Activated CD8-positive, alpha-beta memory T cell treated with anti-CD3 and anti-CD28 coated beads, Interleukin-2, amount 50 U/mL, for 24 hours (primary cell): ENCODE measurements around the gene AKAP8.
"Not testable (repeated sequence)": the region's sequence is repeated elsewhere in the genome, so short reads cannot be mapped to it uniquely, and the experiment has no call there.

Experiments used
- DNase-seq: peaks from one replicate; pipeline ENCODE4 v3.0.0-alpha.2; 2020; ENCODE audit errors: extremely low read depth

AKAP8 gene

GRCh38 chr19:15404097-15404779 lies 24.7 kb upstream of the AKAP8 start:
- no peak for DNase-seq

DNA sequence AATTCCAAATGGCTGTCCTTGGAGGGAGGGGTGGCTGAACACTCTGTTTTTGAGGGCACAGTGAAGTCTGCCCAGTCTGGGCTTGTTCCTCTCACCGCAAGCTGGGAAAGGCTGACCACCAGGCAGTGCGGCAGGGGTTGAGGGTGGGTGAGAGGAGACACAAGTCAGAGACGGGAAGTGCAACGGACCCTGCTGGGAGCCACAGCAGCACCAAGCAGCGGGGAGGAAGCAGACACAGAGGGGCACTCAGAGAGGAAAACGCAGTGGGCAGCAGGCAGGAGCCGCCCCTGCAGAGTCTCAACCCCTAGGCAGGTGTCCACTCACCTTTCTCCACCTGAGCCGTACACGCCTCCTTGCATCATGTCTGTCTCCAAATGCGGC lies 23.6 kb upstream of the AKAP8 start:
- no peak for DNase-seq

DNA sequence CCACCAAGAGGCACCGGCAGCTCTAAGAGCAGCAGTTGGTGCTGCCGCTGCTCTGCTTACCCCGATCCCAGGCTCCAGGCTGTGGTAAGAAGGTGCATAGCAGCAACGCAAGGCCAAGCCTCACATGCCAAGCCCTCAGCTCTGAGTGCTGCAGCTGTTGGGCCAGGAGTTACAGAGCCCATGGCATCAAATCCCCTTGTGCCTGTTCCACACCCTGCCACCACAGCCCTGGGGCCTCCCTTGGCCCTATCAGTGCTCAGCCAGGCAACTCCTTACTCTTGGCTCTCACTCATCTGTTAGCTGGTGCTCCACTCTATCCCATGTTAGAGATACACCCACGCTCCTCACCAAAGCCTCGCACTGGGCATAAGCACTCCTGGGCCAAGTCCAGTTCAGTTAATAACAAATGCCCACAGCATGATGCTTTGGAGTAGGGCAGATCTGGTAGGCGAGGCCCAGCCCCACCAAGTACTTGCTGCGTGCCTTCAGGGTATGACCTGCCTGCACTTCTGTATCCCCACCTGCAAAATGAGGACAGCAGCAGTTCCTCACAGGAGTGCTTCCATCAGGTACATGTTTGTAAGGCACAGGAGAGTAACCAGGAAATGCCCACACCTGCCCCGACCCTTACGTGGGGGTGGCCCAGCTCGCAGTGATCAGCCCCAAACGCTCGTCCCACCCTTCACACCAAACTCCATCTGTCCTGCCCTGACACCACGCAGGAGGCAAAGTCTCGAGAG lies 23.0 kb upstream of the AKAP8 start:
- DNase-seq: no peak

- DNase-seq: no peak
Observed at GRCh38 chr19:15401397-15401710, 21.8 kb upstream of the AKAP8 start.

GRCh38 chr19:15400521-15401396 lies 21.2 kb upstream of the AKAP8 start:
- DNase-seq: no peak

DNA sequence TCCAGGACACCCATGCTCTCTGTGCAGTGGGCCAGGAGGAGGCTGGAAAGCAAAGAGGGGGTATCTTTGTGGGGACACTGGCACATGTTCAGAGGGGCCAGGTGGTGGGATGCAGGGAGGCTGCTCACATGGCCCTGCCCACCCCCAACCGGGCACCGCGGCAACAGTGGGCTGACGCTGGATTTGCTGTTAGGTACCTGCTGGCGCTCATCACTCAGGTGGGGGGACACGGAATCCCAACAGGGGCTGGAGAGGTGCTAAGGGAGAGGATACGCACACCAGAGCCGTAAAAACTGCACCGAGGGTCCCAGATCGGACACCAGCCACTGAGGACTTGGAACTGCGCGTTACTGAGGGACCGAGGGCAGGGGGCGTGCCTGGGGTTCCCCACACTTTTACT lies 20.0 kb upstream of the AKAP8 start:
- no peak for DNase-seq

DNA sequence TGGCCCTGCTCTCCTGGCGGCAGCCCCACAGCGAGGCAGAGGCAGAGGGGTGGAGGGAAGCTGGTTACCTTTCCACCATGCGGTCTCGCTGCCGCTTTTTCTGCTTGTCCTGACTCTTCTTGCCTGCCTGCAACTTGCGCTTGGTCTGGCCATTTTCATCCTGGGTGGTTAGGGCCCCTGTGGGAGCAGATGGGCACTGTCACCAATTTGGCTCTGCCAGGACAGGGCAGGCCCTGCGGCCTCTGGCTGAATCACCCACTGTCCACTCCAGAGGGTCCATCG lies 19.6 kb upstream of the AKAP8 start:
- DNase-seq: no peak

DNA sequence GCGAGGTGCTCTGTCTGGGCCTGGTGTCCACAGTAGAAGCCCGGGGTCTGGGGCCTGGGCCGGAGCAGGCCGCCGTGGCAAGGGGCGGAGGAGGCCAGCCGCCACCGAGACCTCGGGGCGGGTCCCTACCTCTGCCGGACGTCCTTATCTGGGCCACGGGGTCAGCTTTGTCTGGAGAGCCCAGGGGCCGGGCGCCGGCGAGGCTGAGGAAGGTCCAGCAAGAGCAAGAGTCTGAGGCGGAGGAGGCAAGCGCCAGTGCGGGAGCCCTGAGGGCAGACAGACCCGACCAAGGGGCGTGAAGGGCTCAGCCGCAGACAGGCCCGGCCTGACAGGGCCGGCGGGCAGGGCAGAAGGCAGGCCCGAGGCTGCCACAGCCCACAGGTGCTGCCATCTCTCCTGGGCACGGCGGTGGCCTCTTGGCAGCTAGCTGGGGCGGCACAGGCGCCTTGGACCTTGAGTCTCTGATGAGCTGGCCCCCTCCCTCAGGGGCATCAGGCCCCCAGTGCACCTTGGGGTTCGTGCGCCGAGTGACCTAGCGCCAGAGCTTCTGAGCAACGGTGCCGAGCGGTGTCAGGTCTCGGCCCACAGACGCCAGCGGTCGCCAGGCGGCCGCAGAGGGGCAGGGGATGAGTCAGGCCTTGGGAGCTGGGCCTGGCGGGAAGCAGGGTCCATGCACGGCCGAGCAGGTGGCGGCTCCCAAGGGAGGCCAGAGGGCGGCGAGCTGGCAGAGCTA lies 19.1 kb upstream of the AKAP8 start:
- DNase-seq: no peak

DNA sequence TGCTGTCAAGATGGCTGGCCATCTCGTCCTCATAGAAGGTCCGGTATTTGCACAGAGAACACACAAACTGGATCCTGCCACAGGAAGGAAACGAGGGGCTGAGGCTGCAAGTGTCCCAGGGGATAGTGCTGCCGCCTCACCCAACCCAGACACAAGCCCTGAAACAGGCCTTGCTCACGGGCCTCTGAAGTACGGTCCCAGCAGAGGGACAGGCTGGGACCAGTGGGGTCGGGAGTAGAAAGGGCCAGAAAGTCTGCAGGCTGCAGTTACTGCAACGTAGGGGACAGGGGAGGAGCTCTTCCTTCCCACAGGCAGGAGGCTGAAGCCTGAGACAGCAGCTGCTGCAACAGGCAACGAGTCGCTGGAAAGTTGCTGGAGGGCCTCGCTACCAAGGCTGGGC lies 18.2 kb upstream of the AKAP8 start:
- DNase-seq: no peak

- no peak for DNase-seq
Observed at GRCh38 chr19:15397236-15397635, 17.6 kb upstream of the AKAP8 start.

- no peak for DNase-seq
Observed at GRCh38 chr19:15396436-15396835, 16.8 kb upstream of the AKAP8 start.

GRCh38 chr19:15395251-15395650 lies 15.7 kb upstream of the AKAP8 start:
- DNase-seq: not testable (repeated sequence)

GRCh38 chr19:15394426-15394825 lies 14.8 kb upstream of the AKAP8 start:
- DNase-seq: no peak

- DNase-seq: no peak
Observed at GRCh38 chr19:15393963-15394362, 14.4 kb upstream of the AKAP8 start.

- no peak for DNase-seq
Observed at GRCh38 chr19:15390814-15391213, 11.2 kb upstream of the AKAP8 start.

DNA sequence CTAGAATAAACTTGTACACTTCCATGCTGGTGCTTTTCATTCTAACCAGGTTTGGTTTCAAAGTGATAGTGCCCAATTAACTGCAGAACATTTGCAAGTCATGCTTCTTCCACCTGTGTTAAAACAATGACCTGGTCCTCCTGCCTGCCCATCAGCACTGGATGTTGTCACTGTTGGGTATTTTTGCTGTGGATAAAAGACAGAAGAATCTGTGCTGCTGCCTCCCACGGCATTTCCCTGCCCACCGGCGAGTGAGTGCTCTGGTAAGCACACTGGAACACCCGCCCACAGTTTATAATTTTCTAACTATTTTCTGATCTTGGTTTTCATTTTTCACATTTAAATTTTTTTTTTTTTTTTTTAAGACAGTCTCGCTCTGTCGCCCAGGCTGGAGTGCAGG lies 2.3 kb upstream of the AKAP8 start:
- no peak for DNase-seq

DNA sequence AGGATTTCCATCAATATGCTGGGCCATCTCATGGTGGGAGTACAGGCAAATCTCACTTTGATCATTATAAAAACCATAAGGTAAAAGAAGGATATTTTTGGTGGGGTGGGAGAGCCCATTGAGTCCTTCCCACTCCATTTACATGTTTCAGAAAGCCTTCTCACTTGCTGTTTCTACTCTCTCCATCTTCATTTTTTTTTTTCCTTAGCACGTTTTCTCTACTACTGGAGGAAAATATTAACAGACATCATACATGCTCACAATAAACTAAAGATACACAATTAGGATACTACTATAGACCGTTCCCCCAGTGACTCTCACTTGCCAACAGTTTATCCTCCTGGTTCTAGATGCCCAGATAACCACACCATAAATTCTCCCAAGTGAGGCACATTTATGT lies 1.8 kb upstream of the AKAP8 start:
- DNase-seq: no peak

DNA sequence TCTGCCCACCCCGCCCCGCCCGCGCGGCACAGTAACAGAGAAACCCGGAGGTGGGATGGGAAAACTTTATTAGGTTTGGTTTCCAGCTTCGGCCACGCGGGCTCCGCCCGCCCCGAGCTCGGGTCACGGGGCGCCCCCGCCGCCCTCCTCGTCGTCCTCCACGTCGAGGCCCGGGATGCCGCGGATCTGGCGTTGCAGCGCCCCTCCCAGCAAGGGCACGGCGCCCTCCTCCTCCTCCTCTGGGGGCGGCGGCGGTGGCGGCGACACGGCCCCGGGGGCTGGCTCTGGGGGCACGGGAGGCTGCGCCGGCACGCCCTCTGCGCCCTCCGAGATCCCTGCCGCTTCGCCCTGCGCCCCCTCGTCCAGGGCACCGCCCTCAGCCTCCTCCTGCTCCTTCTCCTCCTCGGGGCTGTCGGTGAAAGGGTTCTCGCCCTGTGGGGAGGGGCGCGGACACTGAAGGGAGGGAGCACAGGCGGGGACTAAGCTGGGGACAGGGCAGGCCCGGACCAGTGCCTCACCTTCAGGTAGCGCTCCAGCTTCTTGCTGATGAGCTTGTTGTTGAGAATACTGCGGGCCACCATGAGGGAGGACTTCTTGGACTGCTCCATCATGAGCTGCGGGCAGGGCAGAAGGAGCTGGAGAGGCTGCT lies 536 bp upstream of the AKAP8 start:
- DNase-seq: no peak

DNA sequence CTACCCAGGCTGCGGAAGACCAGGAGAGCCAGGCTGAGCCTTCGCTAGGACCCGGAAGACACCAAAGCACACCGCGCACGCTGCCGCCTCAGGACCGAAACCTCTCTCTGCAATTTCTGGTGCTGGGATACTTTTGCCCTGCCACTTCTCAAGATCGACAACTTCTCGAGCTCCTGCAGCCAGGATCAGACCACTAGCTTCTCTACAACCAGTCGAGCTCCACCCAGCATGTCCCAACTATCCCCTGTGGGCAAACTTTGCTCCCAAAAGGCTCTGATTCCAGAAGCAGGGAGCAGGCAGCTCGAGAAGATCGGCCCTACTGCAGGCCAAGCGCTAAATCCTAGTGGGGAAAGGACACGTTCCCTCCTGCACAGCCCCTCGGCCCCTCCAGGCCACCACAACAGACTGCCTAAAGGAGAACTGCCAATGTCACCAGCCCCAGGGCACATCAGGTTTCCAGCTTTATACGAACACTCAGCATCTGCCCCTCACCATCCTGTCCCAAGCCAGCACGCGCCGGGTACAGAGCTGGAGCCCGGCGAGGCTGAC lies 979 bp downstream of the AKAP8 start:
- no peak for DNase-seq

- DNase-seq: no peak
Observed at GRCh38 chr19:15374796-15375440, 4.7 kb downstream of the AKAP8 start.

GRCh38 chr19:15374105-15374651 lies 5.4 kb downstream of the AKAP8 start:
- no peak for DNase-seq
